Muscle layer of duodenum (tissue), 2 donors: ENCODE results near the gene WASHC2A.
"Not testable (repeated sequence)": the region's sequence is repeated elsewhere in the genome, so short reads cannot be mapped to it uniquely, and the experiment has no call there.

Source experiments
- H3K27ac ChIP-seq: one replicate; pipeline ENCODE4 v1.7.0; 2013; ENCODE audit warnings: mild to moderate bottlenecking, low read length
- H3K27me3 ChIP-seq: one replicate; pipeline ENCODE4 v1.7.0; 2013; ENCODE audit warnings: low read depth, mild to moderate bottlenecking, control low read depth, low read length
- H3K36me3 ChIP-seq, 2 donors: one replicate each; pipeline ENCODE4 v1.7.0; 2013; ENCODE audit warnings: low read length in 2 of 2, control low read depth in 1 of 2, mild to moderate bottlenecking in 1 of 2; ENCODE audit not compliant: insufficient read depth in 2 of 2, control insufficient read depth in 1 of 2
- H3K4me1 ChIP-seq, 2 donors: one replicate each; pipeline ENCODE4 v1.7.0; 2013; ENCODE audit warnings: low read length in 2 of 2, mild to moderate bottlenecking in 2 of 2, control low read depth in 1 of 2, moderate library complexity in 1 of 2; ENCODE audit not compliant: insufficient read depth in 2 of 2, control insufficient read depth in 1 of 2
- H3K4me3 ChIP-seq, 2 donors: one replicate each; pipeline ENCODE4 v1.7.0; 2013; ENCODE audit warnings: low read length in 2 of 2, low read depth in 1 of 2, mild to moderate bottlenecking in 1 of 2
- H3K9me3 ChIP-seq, 2 donors: one replicate each; pipeline ENCODE4 v1.7.0; 2013; ENCODE audit warnings: low read length in 2 of 2, control low read depth in 1 of 2, mild to moderate bottlenecking in 1 of 2; ENCODE audit not compliant: control insufficient read depth in 1 of 2
- donor health status: healthy.

WASHC2A gene

DNA sequence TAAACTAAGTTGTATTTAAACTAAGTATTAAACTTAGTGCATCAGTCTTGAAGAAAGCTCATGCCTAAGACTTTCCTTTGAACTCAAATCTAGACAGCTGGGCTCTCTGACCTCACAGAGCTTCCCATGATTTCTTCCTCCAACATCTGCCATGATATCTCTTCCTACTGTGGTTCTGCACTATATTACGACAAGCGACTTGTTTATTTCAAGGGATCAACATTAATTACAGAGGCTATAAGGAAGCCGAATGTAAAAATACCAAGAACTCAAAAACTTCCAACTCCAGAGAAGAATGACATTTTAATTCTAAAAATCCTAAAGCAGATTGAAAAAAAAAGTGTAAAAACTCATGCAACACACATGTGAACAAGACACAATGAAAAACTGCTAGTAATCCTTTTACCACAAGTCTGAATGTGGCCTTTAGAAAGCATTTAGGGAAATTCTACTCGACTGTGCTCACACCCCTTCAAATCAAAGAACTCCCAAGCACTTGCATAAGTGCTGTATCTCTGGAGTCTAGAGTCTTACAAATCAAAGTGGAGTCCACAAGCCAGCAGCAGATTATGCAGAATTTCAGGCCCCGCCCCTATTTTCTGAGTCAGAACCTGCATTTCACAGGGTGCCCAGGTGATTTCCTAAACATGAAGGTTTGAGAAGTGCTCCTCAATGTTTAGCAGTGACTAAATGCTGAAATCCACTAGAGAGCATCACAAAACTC is 22.7 kb upstream of the WASHC2A start:
- no peak overlapping the region for H3K27ac ChIP-seq
- no peaks in the 10 kb centered on the region for H3K27me3 ChIP-seq
- no peaks in the 10 kb centered on the region for H3K36me3 ChIP-seq
- H3K9me3 ChIP-seq, result no peaks in the 10 kb centered on the region
- H3K4me3 ChIP-seq, result no peak overlapping the region
- H3K4me1 ChIP-seq, result no peaks in the 10 kb centered on the region

DNA sequence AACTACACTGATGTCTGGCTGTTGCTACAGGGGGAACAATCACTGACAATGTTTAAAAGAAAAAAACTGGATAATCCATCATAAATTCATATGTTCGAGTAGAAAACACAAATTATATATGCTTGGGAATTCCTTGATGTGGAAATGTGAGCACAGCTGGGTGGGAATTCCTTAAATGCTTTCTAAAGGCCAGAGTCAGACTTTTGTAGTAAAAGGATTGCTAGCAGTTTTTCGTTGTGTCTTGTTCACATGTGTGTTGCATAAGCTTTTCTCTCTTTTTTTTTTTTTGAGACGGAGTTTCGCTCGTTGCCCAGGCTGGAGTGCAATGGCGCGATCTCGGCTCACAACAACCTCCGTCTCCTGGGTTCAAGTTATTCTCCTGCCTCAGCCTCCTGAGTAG is 21.3 kb upstream of the WASHC2A start:
- H3K36me3 ChIP-seq, H3K9me3 ChIP-seq, H3K4me1 ChIP-seq, H3K27me3 ChIP-seq, H3K27ac ChIP-seq, H3K4me3 ChIP-seq: not testable (repeated sequence)

- H3K27ac ChIP-seq, H3K36me3 ChIP-seq, H3K4me1 ChIP-seq, H3K4me3 ChIP-seq, H3K27me3 ChIP-seq, H3K9me3 ChIP-seq: not testable (repeated sequence)
Observed at GRCh38 chr10:50047594-50047993, 20.2 kb upstream of the WASHC2A start.

DNA sequence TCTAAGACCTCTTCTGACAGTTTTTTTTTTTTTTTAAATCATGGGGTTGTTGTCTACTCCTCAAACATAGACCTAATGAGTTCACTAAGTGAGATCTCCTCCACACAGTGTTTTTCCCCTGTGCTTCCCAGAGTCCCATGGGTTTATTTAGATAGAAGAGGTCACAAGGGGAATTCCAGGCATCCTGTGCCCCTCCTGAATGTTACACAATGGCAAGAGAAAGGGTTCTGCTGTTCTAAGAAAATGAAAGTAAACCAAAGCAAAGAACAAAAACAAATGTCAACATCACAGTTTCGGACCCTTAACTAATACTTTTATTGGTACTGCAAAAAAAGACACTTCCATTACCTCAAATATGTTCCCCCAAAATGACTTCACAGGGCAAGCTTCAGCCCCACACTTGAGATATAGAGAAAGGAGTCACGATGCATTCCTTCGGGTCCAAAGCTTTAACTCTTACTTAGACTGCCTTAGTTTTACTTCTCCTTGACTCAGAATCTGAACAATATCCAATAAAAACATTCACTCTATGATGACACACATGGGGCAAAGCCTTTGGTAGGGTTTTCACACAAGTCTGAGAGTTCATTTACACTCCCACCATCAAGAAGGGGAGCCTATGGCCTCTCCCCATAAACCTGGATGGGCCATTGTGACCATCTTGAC is 15.6 kb upstream of the WASHC2A start:
- not testable (repeated sequence) for H3K36me3 ChIP-seq, H3K9me3 ChIP-seq, H3K27me3 ChIP-seq, H3K27ac ChIP-seq, H3K4me1 ChIP-seq, H3K4me3 ChIP-seq

- not testable (repeated sequence) for H3K27me3 ChIP-seq, H3K36me3 ChIP-seq, H3K27ac ChIP-seq, H3K4me1 ChIP-seq, H3K9me3 ChIP-seq, H3K4me3 ChIP-seq
Observed at GRCh38 chr10:50052778-50053376, 14.9 kb upstream of the WASHC2A start.

DNA sequence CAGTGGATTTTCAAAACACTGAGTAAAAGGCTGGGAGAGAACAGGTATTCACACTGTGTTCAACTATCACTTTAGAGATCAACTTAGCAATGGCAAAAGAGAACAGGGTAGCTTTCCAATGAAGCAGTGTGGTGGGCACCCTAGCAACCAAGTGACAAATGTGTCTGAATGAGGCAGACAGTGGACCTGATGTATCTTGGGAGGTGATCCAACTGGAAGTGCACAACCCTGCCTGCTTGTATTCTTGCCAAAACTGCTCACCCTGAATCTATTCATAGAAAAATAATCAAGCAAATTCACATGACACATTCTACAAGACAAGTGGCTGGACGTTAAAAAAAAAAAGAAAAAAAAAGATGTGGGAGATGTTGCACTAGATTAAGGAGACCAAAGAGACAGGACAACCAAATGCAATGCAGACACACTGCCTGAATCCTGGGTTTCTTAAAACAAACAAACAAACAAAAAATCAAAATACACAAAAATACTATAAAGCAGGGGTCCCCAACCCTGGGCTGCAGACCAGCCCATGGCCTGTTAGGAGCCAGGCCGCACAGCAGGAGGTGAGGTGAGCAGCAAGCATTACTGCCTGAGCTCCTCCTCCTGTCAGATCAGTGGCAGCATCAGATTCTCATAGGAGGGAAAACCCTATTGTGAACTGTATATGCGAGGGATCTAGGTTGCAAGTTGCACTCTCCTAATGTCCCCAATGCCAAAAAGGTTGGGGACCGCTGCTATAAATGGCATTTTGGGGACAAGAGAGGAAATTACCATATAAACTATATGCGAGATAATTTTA is 12.1 kb upstream of the WASHC2A start:
- not testable (repeated sequence) for H3K27me3 ChIP-seq, H3K9me3 ChIP-seq, H3K4me3 ChIP-seq, H3K27ac ChIP-seq, H3K36me3 ChIP-seq, H3K4me1 ChIP-seq

GRCh38 chr10:50056654-50057053 is 11.1 kb upstream of the WASHC2A start:
- H3K27me3 ChIP-seq, H3K27ac ChIP-seq, H3K4me3 ChIP-seq, H3K36me3 ChIP-seq, H3K4me1 ChIP-seq, H3K9me3 ChIP-seq: not testable (repeated sequence)

DNA sequence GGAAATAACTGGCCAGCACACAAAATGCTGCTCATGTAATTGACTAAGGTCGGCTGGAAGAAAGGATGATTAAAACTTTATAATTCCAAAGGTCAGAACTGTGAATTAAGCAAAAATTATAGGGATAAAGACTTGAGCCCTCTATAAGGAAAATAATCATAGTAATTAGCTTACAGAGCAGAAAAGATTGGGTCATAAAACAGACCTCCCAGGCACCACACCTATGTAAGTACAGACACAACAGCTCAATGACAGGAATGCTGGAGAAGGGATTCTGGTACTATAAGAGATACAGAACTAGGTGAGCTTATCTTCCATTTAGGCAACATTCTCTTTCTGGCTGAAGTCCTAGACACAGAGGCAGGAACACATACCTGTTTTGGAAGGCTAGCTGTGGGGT is 9.0 kb upstream of the WASHC2A start:
- not testable (repeated sequence) for H3K9me3 ChIP-seq, H3K4me1 ChIP-seq, H3K27me3 ChIP-seq, H3K27ac ChIP-seq, H3K36me3 ChIP-seq, H3K4me3 ChIP-seq

- H3K9me3 ChIP-seq, H3K27ac ChIP-seq, H3K27me3 ChIP-seq, H3K4me1 ChIP-seq, H3K36me3 ChIP-seq, H3K4me3 ChIP-seq: not testable (repeated sequence)
Observed at GRCh38 chr10:50059946-50060345, 7.8 kb upstream of the WASHC2A start.

DNA sequence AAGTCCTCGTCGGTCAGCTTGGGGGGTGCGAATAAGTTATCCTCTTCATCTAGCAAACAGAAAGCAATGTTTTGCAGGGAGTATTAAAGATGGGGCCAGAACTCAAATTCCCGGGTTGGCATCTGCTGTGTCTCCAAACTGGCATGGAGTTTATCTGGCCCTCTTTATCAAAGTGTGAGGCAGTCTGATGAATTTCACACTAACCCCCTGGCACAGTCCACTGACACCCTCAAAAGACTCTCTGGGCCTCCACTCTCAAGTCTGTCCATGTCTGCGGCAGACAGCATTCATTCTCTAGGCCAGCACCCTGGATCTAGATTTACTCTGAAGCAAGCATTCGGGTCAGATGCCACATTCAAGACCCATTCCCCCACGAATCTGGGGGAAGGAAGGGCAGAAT is 6.2 kb upstream of the WASHC2A start:
- not testable (repeated sequence) for H3K36me3 ChIP-seq, H3K27me3 ChIP-seq, H3K27ac ChIP-seq, H3K4me3 ChIP-seq, H3K9me3 ChIP-seq, H3K4me1 ChIP-seq

DNA sequence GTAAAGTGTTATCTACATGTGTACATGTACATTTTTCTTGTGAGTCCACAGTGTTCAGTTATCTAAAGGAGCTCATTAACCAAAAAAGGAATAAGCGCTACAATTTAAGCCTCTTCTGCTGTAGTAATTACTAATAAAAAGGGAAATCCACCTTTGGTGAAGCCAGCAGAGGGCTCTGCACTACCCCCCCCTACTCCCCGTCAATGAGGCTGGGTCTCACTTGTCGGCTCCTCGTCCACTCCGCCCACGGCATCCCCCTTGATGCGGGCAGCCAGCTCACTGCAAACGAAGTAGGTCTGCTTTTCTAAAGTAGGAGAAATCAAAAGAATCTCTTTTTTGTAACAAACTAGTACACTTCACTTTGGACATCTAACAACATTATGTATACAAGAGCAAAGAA is 4.7 kb upstream of the WASHC2A start:
- Histone ChIP-seq H3K27me3 (no peaks in the 10 kb centered on the region), H3K4me1 (peaks cover 0 to 6% of the 10 kb centered on the region in 2 donors), H3K4me3 (no peak overlapping the region), H3K9me3 (no peaks in the 10 kb centered on the region), H3K36me3 (no peaks in the 10 kb centered on the region), H3K27ac (no peak overlapping the region)
